ENCODE results near the gene NDUFA12.

- no peak for TF ChIP-seq GATA3 (IDR thresholded peaks at IDR 0.05; ENCODE audit: low read depth, low read length)
- TF ChIP-seq GATA2 (IDR thresholded peaks at IDR 0.05; ENCODE audit: low read depth, low read length), result no peak
These were observed 40.8 kb downstream of the NDUFA12 start for GRCh38 chr12:94962670-94963069.
